Dendritic cell treated with granulocyte-macrophage colony-stimulating factor and Interleukin-4, amounts not matched to agents 40 ng/mL and 50 ng/mL, for 4 days (primary cell): ENCODE results near the gene HS6ST2.
"Not testable (repeated sequence)": the region's sequence is repeated elsewhere in the genome, so short reads cannot be mapped to it uniquely, and the experiment has no call there.

Source experiments
- H3K27ac Mint-ChIP-seq: one replicate; pipeline ENCODE4 v1.8.0; 2022; ENCODE audit warnings: mild to moderate bottlenecking, mixed read lengths
- H3K27me3 Mint-ChIP-seq: one replicate; pipeline ENCODE4 v1.8.0; 2022; ENCODE audit warnings: mild to moderate bottlenecking, mixed read lengths
- H3K36me3 Mint-ChIP-seq: one replicate; pipeline ENCODE4 v1.8.0; 2022; ENCODE audit warnings: low read depth, mixed read lengths
- H3K4me1 Mint-ChIP-seq: one replicate; pipeline ENCODE4 v1.8.0; 2022; ENCODE audit warnings: low read depth, mixed read lengths
- H3K4me3 Mint-ChIP-seq: one replicate; pipeline ENCODE4 v1.8.0; 2022; ENCODE audit warnings: mild to moderate bottlenecking, moderate library complexity, mixed read lengths
- H3K9me3 Mint-ChIP-seq: one replicate; pipeline ENCODE4 v1.8.0; 2022; ENCODE audit warnings: mixed read lengths
- intact Hi-C: fragments of 100-400 bp; cut with micrococcal nuclease; formaldehyde crosslinking; loops from one replicate; pipeline ENCODE4 v1.15.0; 2022

The HS6ST2 gene

GRCh38 chrX:132908891-132909290 is 49.5 kb downstream of the HS6ST2 start:
- Mint-ChIP-seq H3K27ac (no peak overlapping the region), H3K9me3 (peaks cover 9% of the 10 kb centered on the region), H3K4me1 (no peaks in the 10 kb centered on the region), H3K4me3 (no peak overlapping the region), H3K27me3 (no peaks in the 10 kb centered on the region), H3K36me3 (no peaks in the 10 kb centered on the region)
- intact Hi-C loops: no loop called here

- Mint-ChIP-seq H3K9me3 (no peaks in the 10 kb centered on the region), H3K4me3 (no peak overlapping the region), H3K27ac (no peak overlapping the region), H3K36me3 (no peaks in the 10 kb centered on the region), H3K4me1 (no peaks in the 10 kb centered on the region), H3K27me3 (no peaks in the 10 kb centered on the region)
- intact Hi-C loops: no loop called here
Measured at GRCh38 chrX:132900633-132901293, 57.7 kb downstream of the HS6ST2 start.

- intact Hi-C loops: no loop called here
- Mint-ChIP-seq H3K4me3 (no peak overlapping the region), H3K27me3 (no peaks in the 10 kb centered on the region), H3K4me1 (no peaks in the 10 kb centered on the region), H3K36me3 (no peaks in the 10 kb centered on the region), H3K27ac (no peak overlapping the region), H3K9me3 (no peaks in the 10 kb centered on the region)
Measured at GRCh38 chrX:132887569-132887968, 70.9 kb downstream of the HS6ST2 start.

GRCh38 chrX:132883358-132883915 is 75.0 kb downstream of the HS6ST2 start:
- H3K9me3 Mint-ChIP-seq: no peaks in the 10 kb centered on the region
- no peaks in the 10 kb centered on the region for H3K27me3 Mint-ChIP-seq
- H3K36me3 Mint-ChIP-seq: no peaks in the 10 kb centered on the region
- no peak overlapping the region for H3K4me3 Mint-ChIP-seq
- H3K27ac Mint-ChIP-seq: no peak overlapping the region
- no peaks in the 10 kb centered on the region for H3K4me1 Mint-ChIP-seq
- intact Hi-C loops: no loop called here

GRCh38 chrX:132880753-132881152 is 77.7 kb downstream of the HS6ST2 start:
- intact Hi-C loops, H3K9me3 Mint-ChIP-seq, H3K27ac Mint-ChIP-seq, H3K27me3 Mint-ChIP-seq, H3K4me3 Mint-ChIP-seq, H3K36me3 Mint-ChIP-seq, H3K4me1 Mint-ChIP-seq: not testable (repeated sequence)

- intact Hi-C loops: no loop called here
- Mint-ChIP-seq H3K4me1 (no peaks in the 10 kb centered on the region), H3K27ac (no peak overlapping the region), H3K36me3 (no peaks in the 10 kb centered on the region), H3K4me3 (no peak overlapping the region), H3K27me3 (no peaks in the 10 kb centered on the region), H3K9me3 (no peaks in the 10 kb centered on the region)
Measured at GRCh38 chrX:132877954-132878536, 80.4 kb downstream of the HS6ST2 start.

GRCh38 chrX:132876523-132877338 is 81.7 kb downstream of the HS6ST2 start:
- Mint-ChIP-seq H3K4me3 (no peak overlapping the region), H3K9me3 (no peaks in the 10 kb centered on the region), H3K36me3 (no peaks in the 10 kb centered on the region), H3K27ac (no peak overlapping the region), H3K4me1 (no peaks in the 10 kb centered on the region), H3K27me3 (no peaks in the 10 kb centered on the region)
- intact Hi-C loops: no loop called here

- no peaks in the 10 kb centered on the region for H3K4me1 Mint-ChIP-seq
- no peak overlapping the region for H3K4me3 Mint-ChIP-seq
- H3K27me3 Mint-ChIP-seq: no peaks in the 10 kb centered on the region
- intact Hi-C loops: no loop called here
- H3K9me3 Mint-ChIP-seq: no peaks in the 10 kb centered on the region
- no peak overlapping the region for H3K27ac Mint-ChIP-seq
- no peaks in the 10 kb centered on the region for H3K36me3 Mint-ChIP-seq
Measured at GRCh38 chrX:132875650-132876522, 82.5 kb downstream of the HS6ST2 start.

- Mint-ChIP-seq H3K36me3 (no peaks in the 10 kb centered on the region), H3K9me3 (no peaks in the 10 kb centered on the region), H3K27ac (no peak overlapping the region), H3K27me3 (no peaks in the 10 kb centered on the region), H3K4me1 (no peaks in the 10 kb centered on the region), H3K4me3 (no peak overlapping the region)
- intact Hi-C loops: no loop called here
Measured at GRCh38 chrX:132862562-132862961, 95.9 kb downstream of the HS6ST2 start.

GRCh38 chrX:132861076-132861475 is 97.4 kb downstream of the HS6ST2 start:
- no peak overlapping the region for H3K4me3 Mint-ChIP-seq
- intact Hi-C loops: no loop called here
- no peaks in the 10 kb centered on the region for H3K27me3 Mint-ChIP-seq
- H3K27ac Mint-ChIP-seq: no peak overlapping the region
- no peaks in the 10 kb centered on the region for H3K9me3 Mint-ChIP-seq
- no peaks in the 10 kb centered on the region for H3K36me3 Mint-ChIP-seq
- H3K4me1 Mint-ChIP-seq: no peaks in the 10 kb centered on the region

GRCh38 chrX:132860200-132860599 is 98.2 kb downstream of the HS6ST2 start:
- Mint-ChIP-seq H3K27ac (no peak overlapping the region), H3K4me3 (no peak overlapping the region), H3K4me1 (no peaks in the 10 kb centered on the region), H3K27me3 (no peaks in the 10 kb centered on the region), H3K36me3 (no peaks in the 10 kb centered on the region), H3K9me3 (no peaks in the 10 kb centered on the region)
- intact Hi-C loops: no loop called here

GRCh38 chrX:132858018-132858417 is 100.4 kb downstream of the HS6ST2 start:
- Mint-ChIP-seq H3K4me3 (no peak overlapping the region), H3K4me1 (peaks cover 2% of the 10 kb centered on the region), H3K27me3 (no peaks in the 10 kb centered on the region), H3K27ac (no peak overlapping the region), H3K9me3 (no peaks in the 10 kb centered on the region), H3K36me3 (no peaks in the 10 kb centered on the region)
- intact Hi-C loops: no loop called here

- Mint-ChIP-seq H3K4me1 (peaks cover 6% of the 10 kb centered on the region), H3K9me3 (no peaks in the 10 kb centered on the region), H3K27ac (no peak overlapping the region), H3K36me3 (no peaks in the 10 kb centered on the region), H3K4me3 (no peak overlapping the region), H3K27me3 (no peaks in the 10 kb centered on the region)
- intact Hi-C loops: no loop called here
Measured at GRCh38 chrX:132855780-132856341, 102.6 kb downstream of the HS6ST2 start.
